AG04449 (cell line): Measurements from ENCODE around the gene FGF22.

ENCODE experiments used
- CTCF ChIA-PET: fragments of 350-600 bp; formaldehyde crosslinking; extraction: SDS; loops from one replicate; lab custom pipeline; 2021; ENCODE audit warnings: antibody characterized with exemption; lab: Yijun Ruan, JAX
- POLR2A ChIA-PET: fragments of 400-600, 350-600 bp; formaldehyde crosslinking; extraction: SDS; loops from one replicate; lab custom pipeline; 2020; ENCODE audit warnings: antibody characterized with exemption, inconsistent platforms; lab: Yijun Ruan, JAX
- DNase-seq: peaks from one replicate; pipeline ENCODE4 v3.0.0-alpha.2; 2010; ENCODE audit warnings: low read depth, low spot score
- H3K4me3 ChIP-seq: 2 replicates; pipeline ENCODE4 v1.5.1; 2011; ENCODE audit warnings: low read depth, mild to moderate bottlenecking, control low read depth, low read length
- CTCF ChIP-seq: IDR thresholded peaks from one replicate; pipeline ENCODE4 v1.5.1; 2011; ENCODE audit warnings: mild to moderate bottlenecking, moderate library complexity, low read length, control low read depth, inconsistent platforms; ENCODE audit not compliant: insufficient read depth; ENCODE audit errors: missing control alignments

Gene FGF22

GRCh38 chr19:607301-608154 lies 32.2 kb upstream of the FGF22 start:
- H3K4me3 ChIP-seq, result no peak overlapping the region
- CTCF ChIA-PET, result no interaction called here
- no peak for DNase-seq
- TF ChIP-seq CTCF, result no peak
- POLR2A ChIA-PET, result no interaction called here

- ChIA-PET POLR2A (no interaction called here), CTCF (no interaction called here)
- TF ChIP-seq CTCF, result no peak
- H3K4me3 ChIP-seq, result no peak overlapping the region
- no peak for DNase-seq
These were observed 31.3 kb upstream of the FGF22 start for GRCh38 chr19:608155-609003.

GRCh38 chr19:609004-609346 lies 30.7 kb upstream of the FGF22 start:
- ChIA-PET CTCF (no interaction called here), POLR2A (no interaction called here)
- H3K4me3 ChIP-seq, result no peak overlapping the region
- no peak for DNase-seq
- TF ChIP-seq CTCF, result no peak

GRCh38 chr19:610071-610800 lies 29.4 kb upstream of the FGF22 start:
- POLR2A ChIA-PET, result no interaction called here
- no peak overlapping the region for H3K4me3 ChIP-seq
- TF ChIP-seq CTCF, result no peak
- CTCF ChIA-PET, result interaction anchor here (2.6 kb wide), 1 partner anchor 25 kb away, joined by 11 read pairs; no protein-coding TSS in a partner anchor
- DNase-seq, result no peak

- ChIA-PET POLR2A (interaction anchor here (0.6 to 1.0 kb wide), 2 partner anchors 24 to 1930 kb away, joined by 3 read pairs; no protein-coding TSS in a partner anchor), CTCF (interaction anchor here (1.3 to 2.6 kb wide), 2 partner anchors 26 to 100 kb away, joined by 3 to 11 read pairs; no protein-coding TSS in a partner anchor)
- DNase-seq, result peak; percentile 59
- peak overlapping the region; percentile 21 for H3K4me3 ChIP-seq
- TF ChIP-seq CTCF, result no peak
These were observed 28.7 kb upstream of the FGF22 start for GRCh38 chr19:610801-611480.
